GM19023 (cell line): ENCODE data around the gene BLOC1S4.
"Not testable (repeated sequence)": the region's sequence is repeated elsewhere in the genome, so short reads cannot be mapped to it uniquely, and the experiment has no call there.

ENCODE experiments used
- ATAC-seq: cut with Tn5 transposase; IDR thresholded peaks from one replicate; pipeline ENCODE4 v1.9.1; 2021; ENCODE audit warnings: mild to moderate bottlenecking, moderate library complexity; ENCODE audit not compliant: unreplicated experiment

BLOC1S4 gene

DNA sequence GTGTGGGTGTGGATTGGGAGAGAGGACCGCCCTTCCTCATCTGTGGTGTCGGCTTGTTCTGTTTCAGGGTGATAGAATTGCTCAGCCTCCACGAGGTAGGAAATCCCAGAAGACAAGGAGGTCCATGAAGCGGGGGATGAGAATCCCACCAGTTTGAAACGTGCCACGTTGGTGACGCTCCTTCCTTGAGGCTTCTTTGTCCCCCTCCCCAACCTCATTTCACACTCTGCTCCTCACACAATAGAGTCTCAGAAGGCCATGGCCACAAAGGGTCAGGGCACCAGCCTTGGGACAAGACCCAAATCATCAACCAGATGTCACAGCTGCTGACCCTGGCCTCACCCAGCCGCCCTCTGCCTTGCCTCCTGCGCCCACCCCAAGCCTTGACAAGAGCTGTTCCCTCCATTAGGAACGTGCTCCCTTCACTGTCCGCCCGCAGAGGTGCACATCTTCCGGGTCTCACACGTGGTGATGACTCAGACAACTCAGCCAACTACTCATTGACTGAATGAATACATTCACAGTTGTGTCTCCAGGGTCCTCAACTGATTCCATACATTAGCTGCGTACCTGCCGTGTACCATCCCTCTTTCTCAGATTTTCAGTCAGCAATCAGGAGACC, 18.3 kb downstream of the BLOC1S4 start:
- ATAC-seq, result no peak

DNA sequence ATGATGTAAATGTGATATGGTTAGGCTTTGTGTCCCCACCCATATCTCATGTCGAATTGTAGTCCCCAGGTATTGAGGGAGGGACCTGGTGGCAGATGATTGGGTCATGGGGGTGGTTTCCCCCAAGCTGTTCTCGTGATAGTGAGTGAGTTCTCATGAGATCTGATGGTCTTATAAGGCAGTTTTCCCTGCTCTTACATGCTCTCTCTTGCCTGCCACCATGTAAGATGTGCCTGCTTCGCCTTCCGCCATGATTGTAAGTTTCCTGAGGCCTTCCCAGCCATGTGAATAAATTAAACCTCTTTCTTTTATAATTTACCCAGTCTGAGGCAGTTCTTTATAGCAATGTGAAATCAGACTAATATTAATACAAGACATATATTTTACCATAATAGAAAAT, 23.9 kb downstream of the BLOC1S4 start:
- no peak for ATAC-seq

- no peak for ATAC-seq
Observed at GRCh38 chr4:6740347-6740746, 24.4 kb downstream of the BLOC1S4 start.

DNA sequence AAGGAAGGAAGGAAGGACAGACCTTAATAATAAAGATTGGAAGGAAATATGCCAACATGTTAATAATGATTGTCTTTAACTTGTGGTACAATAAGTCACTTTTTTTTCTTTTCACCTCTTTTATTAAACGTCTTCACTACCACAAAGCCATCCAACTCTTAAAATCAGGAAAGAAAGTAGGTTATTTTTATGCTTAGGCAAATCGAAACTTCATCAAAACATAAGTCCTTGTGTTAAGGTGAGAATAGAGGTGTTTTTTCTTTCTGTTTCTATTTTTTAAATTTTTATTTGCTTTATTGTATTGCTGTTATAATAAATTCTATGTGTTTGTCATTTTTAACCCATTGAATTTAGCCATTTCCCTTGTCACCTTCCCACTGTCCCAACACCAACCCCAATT, 26.5 kb downstream of the BLOC1S4 start:
- no peak for ATAC-seq

DNA sequence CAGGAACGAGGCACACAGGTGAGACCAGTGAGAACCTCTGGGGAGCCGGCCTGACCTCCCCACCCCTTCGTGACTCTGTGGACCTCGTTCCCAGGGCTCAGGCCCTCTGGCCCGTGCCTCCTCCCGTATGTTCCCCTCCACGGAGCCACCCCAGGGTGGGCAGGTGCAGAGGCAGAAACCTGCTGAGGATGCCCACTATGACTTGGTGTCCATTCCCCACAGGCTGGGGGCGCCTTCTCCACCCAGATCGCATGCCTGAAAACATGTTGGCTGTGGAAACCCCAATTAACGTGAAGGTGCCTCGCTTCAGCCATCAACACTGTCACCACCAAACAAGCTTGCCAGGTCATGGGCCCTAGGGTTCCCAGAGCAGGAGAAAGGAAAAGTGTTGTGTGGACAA, 27.0 kb downstream of the BLOC1S4 start:
- ATAC-seq, result no peak

DNA sequence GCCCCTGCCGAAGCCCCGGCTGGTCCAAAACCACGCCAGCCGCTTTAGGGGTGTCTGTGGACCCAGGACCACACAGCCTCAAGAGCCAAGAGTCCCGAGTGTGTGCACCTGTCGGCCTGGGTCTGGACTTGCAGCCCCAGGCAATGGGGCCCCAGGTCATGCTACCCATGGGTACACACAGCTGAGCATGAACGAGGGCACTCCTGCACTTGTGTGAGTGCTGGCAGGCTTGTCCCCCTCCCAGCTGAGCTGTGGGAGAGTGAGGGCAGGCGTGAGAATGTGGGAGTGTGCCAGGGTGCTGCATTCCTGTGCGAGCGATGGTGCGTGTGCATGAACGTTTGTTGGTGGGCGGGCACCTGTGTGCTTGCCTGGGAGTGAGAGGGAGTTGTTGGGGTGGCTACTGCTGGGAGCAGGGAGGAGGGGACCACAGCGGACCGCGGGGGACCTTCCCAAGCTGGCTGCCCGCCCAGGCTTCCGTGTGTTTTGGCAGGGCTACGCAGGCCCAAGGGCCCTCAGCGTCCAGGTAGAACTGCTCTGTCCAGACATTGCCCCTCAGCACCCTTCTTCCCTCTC, 30.8 kb downstream of the BLOC1S4 start:
- no peak for ATAC-seq

GRCh38 chr4:6747294-6748051, 31.5 kb downstream of the BLOC1S4 start:
- ATAC-seq, result no peak

DNA sequence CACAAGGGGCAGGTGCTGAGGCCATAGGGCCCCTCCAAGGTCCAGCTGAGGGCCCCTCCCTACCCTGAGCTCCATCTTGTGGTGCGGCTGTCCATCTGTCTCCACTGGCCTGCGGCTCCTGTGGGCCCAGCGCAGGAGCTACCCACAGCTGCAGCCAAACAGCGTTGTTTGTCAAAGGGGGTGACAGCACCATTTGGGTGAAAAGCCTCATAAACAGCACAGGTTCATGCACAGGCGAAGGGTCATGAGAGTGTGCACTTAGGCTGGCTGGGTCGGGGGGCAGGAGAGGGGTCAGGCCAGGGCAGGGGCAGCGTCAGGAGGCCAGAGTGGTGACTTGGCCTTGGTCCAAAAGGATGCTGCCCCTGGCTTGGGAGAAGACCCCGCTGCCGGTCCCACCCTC, 32.3 kb downstream of the BLOC1S4 start:
- no peak for ATAC-seq

DNA sequence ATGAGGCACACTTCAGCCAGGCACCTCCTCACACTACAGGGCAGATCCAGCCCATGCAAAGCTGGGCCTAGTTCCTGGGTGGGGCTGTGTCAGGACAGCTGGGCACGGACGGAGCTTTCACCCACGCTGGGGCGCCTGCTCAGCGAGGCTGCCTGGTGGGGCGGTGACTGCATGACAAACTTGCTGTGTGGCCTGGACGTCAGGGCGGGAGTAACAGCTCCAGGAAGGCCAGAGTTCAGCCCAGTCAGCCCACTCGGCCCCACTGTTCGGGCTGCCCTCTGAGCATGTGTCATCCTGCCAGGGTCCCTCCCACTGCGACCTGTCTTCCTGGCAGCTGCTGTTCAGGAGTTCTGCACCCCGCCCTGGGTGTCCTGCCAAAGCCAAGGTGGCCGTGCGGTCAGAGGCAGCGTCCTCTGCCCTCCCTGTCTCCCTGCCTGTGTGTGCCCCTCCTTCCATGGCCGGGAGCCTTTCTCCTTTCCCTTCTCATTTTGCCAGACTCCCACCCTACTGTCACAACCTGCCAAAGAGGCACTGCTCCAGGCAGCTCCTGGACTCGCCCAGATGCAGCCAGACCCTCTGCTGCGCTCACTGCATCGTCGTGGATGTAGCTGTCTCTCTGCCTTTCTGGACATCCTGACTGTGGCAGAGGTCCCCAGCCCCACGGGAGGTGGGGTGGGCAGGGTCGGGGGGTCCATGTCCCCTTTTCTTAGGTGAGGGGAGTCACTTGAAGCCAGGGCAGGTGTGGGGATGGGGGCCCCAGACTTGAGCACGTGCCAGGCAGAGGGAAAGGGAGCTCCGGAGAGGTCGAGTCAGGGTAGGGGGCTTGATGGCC, 33.6 kb downstream of the BLOC1S4 start:
- ATAC-seq, result no peak

- no peak for ATAC-seq
Observed at GRCh38 chr4:6750286-6751221, 34.6 kb downstream of the BLOC1S4 start.

DNA sequence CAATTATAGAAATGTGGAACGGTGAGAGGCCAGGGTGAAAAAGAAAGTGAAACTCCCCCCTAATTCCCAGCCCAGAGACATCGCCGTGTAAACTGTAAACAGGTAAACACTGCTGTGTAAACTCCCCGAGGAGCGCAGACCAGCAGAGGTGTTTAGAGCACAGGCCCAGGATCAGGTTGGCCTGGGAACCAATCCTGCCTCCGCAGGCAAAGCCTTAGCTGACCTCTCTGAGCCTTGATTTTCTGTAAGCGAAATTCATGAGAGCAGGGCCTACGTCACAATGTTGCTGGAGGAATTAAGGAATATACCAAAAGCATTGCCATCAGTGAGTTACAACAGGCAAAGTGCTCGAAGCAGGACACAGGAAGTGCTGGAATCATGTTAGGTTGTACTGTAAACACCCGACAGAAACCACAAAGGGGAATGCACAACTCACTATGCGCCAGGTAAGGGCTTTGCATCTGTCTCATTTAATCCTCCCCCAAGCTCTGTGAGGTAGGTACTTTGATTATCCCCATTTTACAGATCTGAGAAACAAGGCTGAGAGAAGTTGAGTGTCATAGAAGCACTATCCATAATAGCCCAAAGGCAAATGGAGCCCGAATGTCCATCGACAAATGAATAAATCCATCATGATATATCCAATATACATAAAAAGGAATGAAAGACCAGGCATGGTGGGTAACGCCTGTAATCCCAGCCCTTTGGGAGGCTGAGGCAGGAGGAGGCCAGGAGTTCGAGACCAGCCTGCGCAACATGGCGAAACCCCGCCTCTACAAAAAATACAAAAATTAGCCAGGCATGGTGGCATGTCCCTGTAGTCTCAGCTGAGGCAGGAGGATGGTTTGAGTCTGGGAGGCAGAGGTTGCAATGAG, 35.9 kb downstream of the BLOC1S4 start:
- ATAC-seq, result no peak

- no peak for ATAC-seq
Observed at GRCh38 chr4:6752486-6752829, 36.5 kb downstream of the BLOC1S4 start.

GRCh38 chr4:6753103-6753560, 37.2 kb downstream of the BLOC1S4 start:
- no peak for ATAC-seq

GRCh38 chr4:6753891-6754290, 37.9 kb downstream of the BLOC1S4 start:
- ATAC-seq, result no peak

DNA sequence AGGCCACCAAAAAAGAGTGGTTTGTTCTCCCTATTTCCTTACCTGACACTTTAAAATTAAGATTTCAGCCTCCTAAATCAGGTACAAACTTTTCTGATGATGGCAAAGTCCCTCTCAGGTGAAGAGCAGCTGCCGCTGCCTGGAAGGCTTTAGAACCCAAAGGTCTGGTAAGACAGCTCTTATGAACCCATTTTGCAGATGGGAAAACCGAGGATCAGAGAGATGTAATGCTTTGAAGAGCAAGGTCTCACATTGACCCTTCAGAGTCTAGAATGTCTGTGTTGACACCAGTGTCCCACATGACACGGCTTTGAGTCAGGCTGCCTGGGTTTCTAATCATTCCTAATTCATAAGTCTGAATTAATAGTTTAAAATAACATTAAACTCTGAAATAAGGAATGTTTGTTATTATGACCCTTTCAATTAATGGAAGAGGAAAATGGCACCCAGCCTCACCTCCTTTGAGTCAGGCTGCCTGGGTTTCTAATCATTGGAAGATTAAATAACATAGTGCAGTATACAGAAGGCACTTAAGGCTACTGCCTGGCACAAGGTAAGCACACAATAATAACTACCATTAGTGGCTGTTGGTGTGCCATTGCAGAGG, 38.6 kb downstream of the BLOC1S4 start:
- no peak for ATAC-seq

- no peak for ATAC-seq
Observed at GRCh38 chr4:6755088-6755753, 39.2 kb downstream of the BLOC1S4 start.

DNA sequence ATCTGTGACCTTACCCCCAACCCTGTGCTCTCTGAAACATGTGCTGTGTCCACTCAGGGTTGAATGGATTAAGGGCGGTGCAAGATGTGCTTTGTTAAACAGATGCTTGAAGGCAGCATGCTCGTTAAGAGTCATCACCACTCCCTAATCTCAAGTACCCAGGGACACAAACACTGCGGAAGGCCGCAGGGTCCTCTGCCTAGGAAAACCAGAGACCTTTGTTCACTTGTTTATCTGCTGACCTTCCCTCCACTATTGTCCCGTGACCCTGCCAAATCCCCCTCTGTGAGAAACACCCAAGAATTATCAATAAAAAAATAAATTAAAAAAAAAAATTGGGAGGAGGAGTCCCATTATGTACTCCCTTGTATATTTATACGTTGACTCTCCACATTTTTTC, 40.4 kb downstream of the BLOC1S4 start:
- ATAC-seq, result not testable (repeated sequence)

- ATAC-seq, result no peak
Observed at GRCh38 chr4:6758728-6759127, 42.8 kb downstream of the BLOC1S4 start.
